NCI-H1048 (cell line): ENCODE data around the gene ADCY2.
A peak's percentile ranks its signal among the peaks of the same experiment; 100 is the strongest.

Source experiments
- DNase-seq: peaks from one replicate; lab custom pipeline; 2025; lab: John Stamatoyannopoulos, UW

Gene ADCY2

GRCh38 chr5:7745882-7746610, 350.1 kb downstream of the ADCY2 start:
- DNase-seq: peak; percentile 49

DNA sequence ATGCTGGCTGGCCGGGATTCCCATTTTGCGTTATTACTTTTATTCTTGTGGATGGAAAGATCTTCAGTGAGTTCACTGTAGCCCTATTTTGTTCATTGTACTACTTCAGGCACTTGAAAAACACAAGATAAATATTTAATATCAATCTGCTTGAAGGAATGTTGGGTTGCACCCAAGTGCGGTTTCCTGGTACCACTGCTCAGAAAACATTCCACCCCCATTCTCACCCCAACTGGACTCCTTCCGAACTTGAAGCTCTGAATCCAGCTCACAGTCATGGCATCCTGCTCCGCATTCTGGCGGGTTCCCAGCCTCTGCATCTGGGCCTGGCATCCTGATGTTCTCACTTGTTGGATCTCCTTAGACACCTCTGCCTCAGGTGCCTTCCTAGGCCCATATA, 351.8 kb downstream of the ADCY2 start:
- no peak for DNase-seq

DNA sequence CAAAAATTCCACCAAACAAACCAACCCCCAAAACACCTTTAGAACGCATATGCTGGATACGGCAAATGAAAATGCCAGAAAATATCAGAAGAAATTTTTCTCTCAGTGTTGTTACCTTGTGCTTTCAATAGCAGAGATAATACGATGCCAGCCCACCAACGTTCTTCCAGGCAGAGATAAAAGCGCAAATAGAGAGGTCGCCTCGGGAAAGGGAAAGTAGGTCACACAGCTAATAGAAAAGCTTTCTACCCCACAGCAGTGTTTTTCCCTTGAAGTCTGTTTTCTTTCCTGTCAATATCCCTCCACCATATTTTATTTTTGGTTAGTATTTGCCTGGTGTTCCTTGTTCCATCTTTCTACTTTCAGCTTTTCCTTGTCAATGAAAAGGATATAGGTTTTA, 353.7 kb downstream of the ADCY2 start:
- DNase-seq: no peak

GRCh38 chr5:7751874-7752273, 355.9 kb downstream of the ADCY2 start:
- DNase-seq: no peak

- DNase-seq: no peak
Measured at GRCh38 chr5:7753181-7753580, 357.2 kb downstream of the ADCY2 start.

- no peak for DNase-seq
Measured at GRCh38 chr5:7753596-7753995, 357.7 kb downstream of the ADCY2 start.

DNA sequence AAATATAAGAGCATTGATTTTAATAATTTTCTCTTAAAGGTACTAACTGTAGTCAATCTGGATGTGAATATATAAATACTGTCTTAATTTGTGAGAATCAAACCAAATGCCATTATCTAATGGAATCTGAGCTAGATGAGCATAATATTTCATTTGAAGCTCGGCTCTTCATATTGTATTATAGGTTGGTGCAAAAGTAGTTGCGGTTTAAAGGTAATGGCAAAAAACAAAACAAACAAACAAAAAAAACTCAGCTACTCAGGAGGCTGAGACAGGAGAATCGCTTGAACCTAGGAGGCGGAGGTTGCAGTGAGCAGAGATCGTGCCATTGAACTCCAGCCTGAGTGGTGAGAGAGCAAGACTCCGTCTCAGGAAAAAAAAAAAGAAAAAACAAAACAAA, 358.6 kb downstream of the ADCY2 start:
- DNase-seq: no peak

GRCh38 chr5:7754997-7755596, 359.2 kb downstream of the ADCY2 start:
- peak; percentile 4 for DNase-seq

DNA sequence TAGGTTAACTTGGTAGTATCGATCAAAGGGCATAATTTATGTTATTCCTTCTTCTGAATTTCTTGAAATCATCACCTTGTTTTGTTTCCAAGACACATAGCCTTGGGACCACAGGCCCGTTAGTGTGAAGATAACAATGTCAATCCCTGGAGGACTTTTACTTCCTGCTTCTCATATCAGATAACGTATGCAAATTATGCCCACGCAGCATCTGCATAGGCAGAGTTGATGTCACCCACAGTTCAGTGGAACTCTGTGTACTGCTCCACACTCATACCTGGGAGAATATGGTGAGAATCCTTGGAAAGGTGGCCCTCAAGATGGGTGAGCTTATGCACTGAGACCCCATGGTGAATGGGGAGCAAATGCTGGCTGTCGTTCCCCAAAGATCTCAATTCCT, 360.0 kb downstream of the ADCY2 start:
- no peak for DNase-seq

DNA sequence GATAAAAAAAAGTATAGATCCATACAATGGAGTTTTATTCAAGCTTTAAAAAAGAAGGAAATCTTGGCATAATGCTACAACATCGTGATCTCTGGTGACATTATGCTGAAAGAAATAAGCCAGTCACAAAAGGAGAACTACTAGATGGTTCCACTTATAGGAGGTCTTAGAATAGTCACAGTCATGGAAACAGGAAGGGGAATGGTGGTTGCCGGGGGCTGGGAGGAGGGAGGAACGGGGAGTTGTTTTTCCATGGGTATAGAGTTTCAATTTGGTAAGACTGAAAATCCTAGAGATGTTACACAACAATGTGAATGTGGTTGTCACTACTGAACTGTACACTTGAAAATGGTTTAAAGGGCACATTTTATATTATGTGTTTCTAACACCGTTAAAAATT, 360.5 kb downstream of the ADCY2 start:
- no peak for DNase-seq

GRCh38 chr5:7759257-7759871, 363.4 kb downstream of the ADCY2 start:
- DNase-seq: no peak

- no peak for DNase-seq
Measured at GRCh38 chr5:7759951-7760580, 364.1 kb downstream of the ADCY2 start.

DNA sequence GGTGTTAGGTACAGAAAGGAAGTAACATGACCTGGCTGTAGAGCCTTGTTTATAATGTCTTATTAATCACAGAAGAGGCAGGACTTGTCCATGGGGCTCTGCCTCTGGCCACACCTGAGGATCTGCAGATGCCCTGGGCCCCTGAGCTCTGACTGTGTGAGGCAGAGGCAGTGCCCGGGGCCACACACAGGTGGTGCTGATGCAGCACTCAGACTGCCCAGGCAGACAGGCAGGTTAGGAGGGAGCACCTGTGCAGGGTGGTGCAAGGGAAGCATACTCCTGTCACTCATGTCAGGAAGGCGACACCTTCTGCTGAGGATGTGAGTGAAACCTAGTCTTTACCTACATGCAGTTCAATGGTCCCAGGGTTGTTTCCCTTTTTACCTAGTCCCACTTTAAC, 366.3 kb downstream of the ADCY2 start:
- no peak for DNase-seq

GRCh38 chr5:7763621-7764072, 367.7 kb downstream of the ADCY2 start:
- no peak for DNase-seq

- no peak for DNase-seq
Measured at GRCh38 chr5:7764452-7764851, 368.5 kb downstream of the ADCY2 start.

DNA sequence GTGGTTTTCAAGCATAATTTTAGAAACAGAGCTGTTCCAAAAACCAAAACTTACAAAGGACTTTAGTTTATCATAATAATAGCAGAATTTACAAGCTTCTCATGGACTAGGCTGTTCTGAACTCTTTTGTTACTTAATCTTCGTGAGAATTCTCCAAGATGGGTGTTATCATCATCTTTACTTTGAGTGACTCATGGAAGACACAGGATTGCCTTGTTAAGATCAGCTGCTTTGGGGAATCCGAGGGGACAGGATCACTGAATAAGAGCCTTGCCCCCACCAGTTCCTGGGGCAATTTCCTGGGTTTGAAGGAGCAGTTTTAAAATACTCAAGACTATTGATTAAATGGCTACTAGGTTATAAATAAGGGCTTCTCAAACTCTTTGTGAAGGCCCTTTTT, 374.5 kb downstream of the ADCY2 start:
- no peak for DNase-seq

- no peak for DNase-seq
Measured at GRCh38 chr5:7772141-7772540, 376.2 kb downstream of the ADCY2 start.

- DNase-seq: no peak
Measured at GRCh38 chr5:7773178-7773577, 377.2 kb downstream of the ADCY2 start.

DNA sequence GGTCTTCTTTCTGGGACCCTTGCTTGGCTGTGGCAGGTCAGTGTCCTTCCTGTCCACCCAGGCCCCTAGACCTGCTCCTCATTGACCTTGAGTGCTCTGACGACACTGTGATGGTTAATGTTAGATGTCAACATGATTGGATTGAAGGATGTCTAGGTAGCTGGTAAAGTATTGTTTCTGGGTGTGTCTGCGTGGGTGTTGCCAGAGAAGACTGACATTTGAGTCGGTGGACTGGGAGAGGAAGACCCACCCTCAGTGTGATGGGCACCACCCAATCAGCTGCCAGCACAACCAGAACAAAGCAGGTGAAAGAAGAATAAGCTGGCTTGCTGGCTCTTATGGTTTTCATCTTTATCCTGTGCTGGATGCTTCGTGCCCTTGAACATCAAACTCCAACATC, 380.5 kb downstream of the ADCY2 start:
- DNase-seq: no peak

DNA sequence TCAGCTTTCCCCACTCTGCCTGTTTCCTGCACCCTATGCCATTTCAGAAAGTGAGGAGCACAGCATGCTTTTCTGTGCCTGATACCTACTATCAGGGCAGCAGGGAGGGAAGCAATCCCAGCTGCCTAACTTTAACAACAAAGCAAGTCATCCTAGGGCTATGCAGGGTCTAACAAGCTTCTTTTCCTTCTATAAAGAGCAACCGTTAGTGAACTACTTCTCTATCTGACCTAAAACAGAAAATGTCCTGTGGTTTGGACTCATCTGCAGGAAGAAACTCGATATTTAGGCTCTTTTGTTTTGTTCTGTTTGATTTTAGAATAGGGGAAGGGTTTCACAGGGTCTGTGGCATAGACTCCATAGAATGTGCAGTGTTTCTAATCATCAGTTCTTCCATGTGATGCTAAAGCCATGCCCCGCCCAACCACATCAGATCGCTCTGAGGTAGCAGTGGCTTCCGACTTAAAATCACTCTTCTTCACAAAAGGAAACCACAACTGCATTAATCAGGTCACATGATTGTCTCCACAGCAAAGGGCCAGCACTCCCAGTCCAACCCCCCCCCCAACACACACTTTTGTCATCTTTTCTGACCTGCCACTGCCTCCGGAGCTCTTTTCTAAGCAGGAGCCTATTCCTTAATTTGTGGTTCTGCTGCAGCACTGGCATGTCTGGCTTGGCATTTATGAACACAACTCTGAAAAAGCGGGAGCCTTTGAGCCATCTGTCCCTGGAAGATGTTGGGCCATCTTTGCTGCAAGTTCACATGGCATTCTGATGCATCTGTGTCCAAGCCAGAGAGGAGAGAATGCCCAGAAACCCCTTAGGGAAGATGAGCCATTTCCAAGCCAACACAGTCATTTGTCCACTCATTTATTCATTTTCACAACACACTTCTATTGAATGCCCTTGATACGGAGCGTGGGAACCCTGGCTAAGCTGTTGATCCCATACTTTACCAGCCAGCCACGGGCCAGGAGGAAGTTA, 383.4 kb downstream of the ADCY2 start:
- no peak for DNase-seq

GRCh38 chr5:7781899-7782298, 386.0 kb downstream of the ADCY2 start:
- DNase-seq: no peak
